Ishikawa (cell line): ENCODE results near the gene UBE2O.

ENCODE experiments used
- CEBPB ChIP-seq: IDR thresholded peaks from 2 replicates; pipeline ENCODE4 v1.6.1; 2012
- FOXM1 ChIP-seq: IDR thresholded peaks from 2 replicates; pipeline ENCODE4 v1.6.1; 2012; ENCODE audit warnings: low read depth, borderline replicate concordance
- TAF1 ChIP-seq: IDR thresholded peaks from 2 replicates; pipeline ENCODE4 v1.6.1; 2012; ENCODE audit warnings: low read depth, mild to moderate bottlenecking
- TEAD4 ChIP-seq: IDR thresholded peaks from 2 replicates; pipeline ENCODE4 v1.6.1; 2012
- TF ChIP-seq, protein P1 (sequence below): IDR thresholded peaks from 2 replicates; pipeline ENCODE4 v1.6.1; 2012

DNA sequence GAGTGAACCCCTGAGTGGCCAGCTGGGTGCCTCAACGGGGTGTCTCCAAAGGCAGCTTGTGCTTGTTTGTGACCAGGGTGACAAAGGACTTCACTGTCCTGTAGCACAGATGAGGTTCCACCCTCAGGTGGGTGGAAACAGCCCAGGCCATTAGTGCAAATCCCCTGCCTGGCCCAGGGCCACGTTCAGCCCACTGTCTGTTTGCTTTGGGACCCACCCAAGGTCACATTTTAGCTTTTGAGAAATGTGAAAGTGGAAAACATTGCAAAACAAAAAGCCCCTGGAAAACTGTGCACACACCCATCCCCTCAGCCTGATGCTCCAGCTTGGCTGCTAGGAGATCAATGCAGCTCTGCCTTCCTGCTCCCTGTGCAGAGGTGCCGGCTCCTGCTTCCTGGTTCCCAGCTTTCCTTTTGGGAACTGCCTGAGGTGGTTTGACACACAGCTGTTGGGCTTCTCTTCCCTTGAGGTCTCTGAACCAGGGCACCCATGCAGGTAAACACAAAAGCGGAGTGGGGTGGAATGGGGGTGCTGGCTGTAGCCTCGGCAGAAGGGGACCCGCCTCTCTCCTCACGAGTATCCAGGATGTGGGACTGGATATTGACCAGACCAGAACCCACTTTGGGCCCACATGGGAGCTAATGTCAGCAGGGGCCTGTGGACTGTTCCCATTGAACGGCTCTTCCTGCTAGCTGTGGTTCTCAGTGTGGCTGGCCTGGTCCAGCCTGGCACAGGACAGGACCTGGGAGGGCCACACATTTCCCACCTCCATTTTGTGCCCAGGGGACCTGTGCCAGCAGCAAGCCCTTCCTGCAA lies 76.4 kb downstream of the UBE2O start:
- TF ChIP-seq, protein P1, sequence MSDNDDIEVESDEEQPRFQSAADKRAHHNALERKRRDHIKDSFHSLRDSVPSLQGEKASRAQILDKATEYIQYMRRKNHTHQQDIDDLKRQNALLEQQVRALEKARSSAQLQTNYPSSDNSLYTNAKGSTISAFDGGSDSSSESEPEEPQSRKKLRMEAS: no peak
- TF ChIP-seq FOXM1 (no peak), TAF1 (no peak), CEBPB (no peak), TEAD4 (no peak)
